Brain microvascular endothelial cell (primary cell): ENCODE results near the gene SLC27A5.

ENCODE experiments used
- DNase-seq: peaks from one replicate; pipeline ENCODE4 v3.0.0-alpha.2; 2020
- H3K27ac ChIP-seq: fragments of 250-450 bp; sonication (Bioruptor Pico); 2 replicates; pipeline ENCODE4 v1.5.1; 2020; ENCODE audit warnings: mild to moderate bottlenecking, moderate library complexity
- H3K27me3 ChIP-seq: fragments of 250-450 bp; sonication (Bioruptor Pico); replicated peaks from 2 replicates; pipeline ENCODE4 v1.5.1; 2020; ENCODE audit warnings: mild to moderate bottlenecking
- H3K36me3 ChIP-seq: fragments of 250-450 bp; sonication (Bioruptor Pico); replicated peaks from 2 replicates; pipeline ENCODE4 v1.5.1; 2020; ENCODE audit warnings: mild to moderate bottlenecking
- H3K4me3 ChIP-seq: 2 replicates; pipeline ENCODE4 v1.5.1; 2011; ENCODE audit warnings: low read depth, mild to moderate bottlenecking, control low read depth, low read length, moderate library complexity
- in situ Hi-C: cut with HindIII; loops from 2 replicates; pipeline ENCODE4 v1.10.0; 2017; ENCODE audit warnings: low sequenced_read_pairs, low pct_ligation_motif_present
- TF ChIP-seq, protein P1 (sequence below): IDR thresholded peaks from 2 replicates; pipeline ENCODE4 v1.5.1; 2011; ENCODE audit warnings: low read depth, mild to moderate bottlenecking, moderate library complexity, low read length, control low read depth, inconsistent platforms; ENCODE audit errors: missing control alignments

The SLC27A5 gene

DNA sequence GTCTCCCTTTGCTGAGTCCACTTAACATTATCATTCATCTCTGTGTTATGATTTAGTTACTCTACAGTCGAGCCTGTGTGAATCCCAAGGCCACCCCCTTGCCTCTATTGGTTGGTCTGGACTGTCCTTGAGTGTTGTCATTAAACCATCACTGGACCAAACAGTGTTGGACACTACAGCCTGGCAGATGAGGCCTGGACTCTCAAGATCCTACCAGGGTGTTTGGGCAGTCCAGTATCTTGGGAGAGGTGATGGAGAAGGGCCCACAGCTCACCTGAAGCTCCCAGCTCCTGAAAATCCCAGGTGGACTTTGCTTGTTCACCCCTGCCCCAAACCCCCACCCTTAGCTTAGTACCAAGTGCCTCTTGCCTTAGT, 39.3 kb upstream of the SLC27A5 start:
- Histone ChIP-seq H3K27ac (no peak overlapping the region), H3K36me3 (peaks cover 64% of the 10 kb centered on the region), H3K27me3 (no peaks in the 10 kb centered on the region), H3K4me3 (no peak overlapping the region)
- in situ Hi-C loops: no loop called here
- DNase-seq: no peak
- TF ChIP-seq, protein P1, sequence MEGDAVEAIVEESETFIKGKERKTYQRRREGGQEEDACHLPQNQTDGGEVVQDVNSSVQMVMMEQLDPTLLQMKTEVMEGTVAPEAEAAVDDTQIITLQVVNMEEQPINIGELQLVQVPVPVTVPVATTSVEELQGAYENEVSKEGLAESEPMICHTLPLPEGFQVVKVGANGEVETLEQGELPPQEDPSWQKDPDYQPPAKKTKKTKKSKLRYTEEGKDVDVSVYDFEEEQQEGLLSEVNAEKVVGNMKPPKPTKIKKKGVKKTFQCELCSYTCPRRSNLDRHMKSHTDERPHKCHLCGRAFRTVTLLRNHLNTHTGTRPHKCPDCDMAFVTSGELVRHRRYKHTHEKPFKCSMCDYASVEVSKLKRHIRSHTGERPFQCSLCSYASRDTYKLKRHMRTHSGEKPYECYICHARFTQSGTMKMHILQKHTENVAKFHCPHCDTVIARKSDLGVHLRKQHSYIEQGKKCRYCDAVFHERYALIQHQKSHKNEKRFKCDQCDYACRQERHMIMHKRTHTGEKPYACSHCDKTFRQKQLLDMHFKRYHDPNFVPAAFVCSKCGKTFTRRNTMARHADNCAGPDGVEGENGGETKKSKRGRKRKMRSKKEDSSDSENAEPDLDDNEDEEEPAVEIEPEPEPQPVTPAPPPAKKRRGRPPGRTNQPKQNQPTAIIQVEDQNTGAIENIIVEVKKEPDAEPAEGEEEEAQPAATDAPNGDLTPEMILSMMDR: no peak

DNA sequence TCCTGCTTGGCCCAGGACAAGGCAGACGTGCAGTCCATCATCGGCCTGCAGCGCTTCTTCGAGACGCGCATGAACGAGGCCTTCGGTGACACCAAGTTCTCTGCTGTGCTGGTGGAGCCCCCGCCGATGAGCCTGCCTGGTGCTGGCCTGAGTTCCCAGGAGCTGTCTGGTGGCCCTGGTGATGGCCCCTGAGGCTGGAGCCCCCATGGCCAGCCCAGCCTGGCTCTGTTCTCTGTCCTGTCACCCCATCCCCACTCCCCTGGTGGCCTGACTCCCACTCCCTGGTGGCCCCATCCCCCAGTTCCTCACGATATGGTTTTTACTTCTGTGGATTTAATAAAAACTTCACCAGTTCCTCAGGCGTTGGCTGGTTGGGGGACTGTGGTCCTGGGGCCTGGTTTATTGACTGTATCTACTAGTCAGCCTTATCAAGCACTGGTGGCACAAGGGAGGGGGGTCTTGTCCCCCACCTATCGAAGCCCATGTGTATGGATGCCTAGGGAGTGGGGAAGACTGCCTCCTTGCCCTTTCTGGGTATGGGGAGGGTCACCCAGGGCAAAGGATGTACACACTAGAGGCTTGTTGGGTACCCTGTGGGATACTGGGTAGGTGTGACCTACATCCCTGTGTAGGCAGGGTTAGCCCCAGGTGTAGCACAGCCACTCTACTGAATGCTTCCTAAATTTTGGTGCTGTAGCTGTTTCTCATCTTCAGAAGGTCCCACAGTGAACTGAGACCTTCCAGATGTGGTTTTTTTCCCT, 38.8 kb upstream of the SLC27A5 start:
- DNase-seq: no peak
- in situ Hi-C loops: no loop called here
- H3K27ac ChIP-seq: no peak overlapping the region
- H3K27me3 ChIP-seq: no peaks in the 10 kb centered on the region
- TF ChIP-seq, protein P1: no peak
- H3K36me3 ChIP-seq: peaks cover 61% of the 10 kb centered on the region
- H3K4me3 ChIP-seq: no peak overlapping the region

DNA sequence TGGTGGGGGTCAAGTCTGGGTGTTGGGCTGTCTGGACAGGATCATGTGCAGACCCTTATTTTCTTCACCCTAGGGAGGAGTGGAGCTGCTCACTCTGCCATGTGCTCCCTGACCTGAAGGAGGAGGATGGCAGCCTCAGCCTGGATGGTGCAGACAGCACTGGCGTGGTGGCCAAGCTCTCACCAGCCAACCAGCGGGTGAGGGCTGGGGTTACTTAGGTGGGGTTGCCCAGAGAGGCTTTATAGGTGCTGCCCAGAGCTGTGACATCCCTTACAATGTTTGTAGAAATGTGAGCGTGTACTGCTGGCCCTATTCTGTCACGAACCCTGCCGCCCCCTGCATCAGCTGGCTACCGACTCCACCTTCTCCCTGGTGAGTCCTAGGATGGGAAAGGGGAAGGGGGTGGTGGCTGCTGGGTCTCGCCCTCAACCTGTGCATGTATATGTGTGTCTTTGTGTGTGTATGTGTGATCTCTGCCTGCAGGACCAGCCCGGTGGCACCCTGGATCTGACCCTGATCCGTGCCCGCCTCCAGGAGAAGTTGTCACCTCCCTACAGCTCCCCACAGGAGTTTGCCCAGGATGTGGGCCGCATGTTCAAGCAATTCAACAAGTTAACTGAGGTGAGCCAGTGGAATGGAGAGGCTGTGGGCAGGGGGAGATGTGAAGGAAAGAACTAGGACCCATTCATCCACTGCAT, 38.0 kb upstream of the SLC27A5 start:
- peaks cover 58% of the 10 kb centered on the region for H3K36me3 ChIP-seq
- TF ChIP-seq, protein P1: no peak
- H3K4me3 ChIP-seq: no peak overlapping the region
- no peak overlapping the region for H3K27ac ChIP-seq
- H3K27me3 ChIP-seq: no peaks in the 10 kb centered on the region
- in situ Hi-C loops: no loop called here
- no peak for DNase-seq

DNA sequence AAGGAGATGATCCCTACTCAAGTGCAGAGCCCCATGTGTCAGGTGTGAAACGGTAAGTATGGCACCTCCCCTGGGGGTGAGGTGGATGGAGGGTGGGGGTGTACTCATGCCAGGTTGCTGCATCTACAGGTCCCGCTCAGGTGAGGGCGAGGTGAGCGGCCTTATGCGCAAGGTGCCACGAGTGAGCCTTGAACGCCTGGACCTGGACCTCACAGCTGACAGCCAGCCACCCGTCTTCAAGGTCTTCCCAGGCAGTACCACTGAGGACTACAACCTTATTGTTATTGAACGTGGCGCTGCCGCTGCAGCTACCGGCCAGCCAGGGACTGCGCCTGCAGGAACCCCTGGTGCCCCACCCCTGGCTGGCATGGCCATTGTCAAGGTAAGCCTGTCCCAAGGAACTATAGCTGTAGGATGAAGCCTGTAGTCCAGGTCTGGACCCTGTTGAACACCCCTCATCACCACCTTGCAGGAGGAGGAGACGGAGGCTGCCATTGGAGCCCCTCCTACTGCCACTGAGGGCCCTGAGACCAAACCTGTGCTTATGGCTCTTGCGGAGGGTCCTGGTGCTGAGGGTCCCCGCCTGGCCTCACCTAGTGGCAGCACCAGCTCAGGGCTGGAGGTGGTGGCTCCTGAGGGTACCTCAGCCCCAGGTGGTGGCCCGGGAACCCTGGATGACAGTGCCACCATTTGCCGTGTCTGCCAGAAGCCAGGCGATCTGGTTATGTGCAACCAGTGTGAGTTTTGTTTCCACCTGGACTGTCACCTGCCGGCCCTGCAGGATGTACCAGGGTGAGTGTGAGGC, 37.3 kb upstream of the SLC27A5 start:
- TF ChIP-seq, protein P1: no peak
- in situ Hi-C loops: no loop called here
- Histone ChIP-seq H3K36me3 (peaks cover 58% of the 10 kb centered on the region), H3K27ac (no peak overlapping the region), H3K4me3 (no peak overlapping the region), H3K27me3 (no peaks in the 10 kb centered on the region)
- DNase-seq: no peak

DNA sequence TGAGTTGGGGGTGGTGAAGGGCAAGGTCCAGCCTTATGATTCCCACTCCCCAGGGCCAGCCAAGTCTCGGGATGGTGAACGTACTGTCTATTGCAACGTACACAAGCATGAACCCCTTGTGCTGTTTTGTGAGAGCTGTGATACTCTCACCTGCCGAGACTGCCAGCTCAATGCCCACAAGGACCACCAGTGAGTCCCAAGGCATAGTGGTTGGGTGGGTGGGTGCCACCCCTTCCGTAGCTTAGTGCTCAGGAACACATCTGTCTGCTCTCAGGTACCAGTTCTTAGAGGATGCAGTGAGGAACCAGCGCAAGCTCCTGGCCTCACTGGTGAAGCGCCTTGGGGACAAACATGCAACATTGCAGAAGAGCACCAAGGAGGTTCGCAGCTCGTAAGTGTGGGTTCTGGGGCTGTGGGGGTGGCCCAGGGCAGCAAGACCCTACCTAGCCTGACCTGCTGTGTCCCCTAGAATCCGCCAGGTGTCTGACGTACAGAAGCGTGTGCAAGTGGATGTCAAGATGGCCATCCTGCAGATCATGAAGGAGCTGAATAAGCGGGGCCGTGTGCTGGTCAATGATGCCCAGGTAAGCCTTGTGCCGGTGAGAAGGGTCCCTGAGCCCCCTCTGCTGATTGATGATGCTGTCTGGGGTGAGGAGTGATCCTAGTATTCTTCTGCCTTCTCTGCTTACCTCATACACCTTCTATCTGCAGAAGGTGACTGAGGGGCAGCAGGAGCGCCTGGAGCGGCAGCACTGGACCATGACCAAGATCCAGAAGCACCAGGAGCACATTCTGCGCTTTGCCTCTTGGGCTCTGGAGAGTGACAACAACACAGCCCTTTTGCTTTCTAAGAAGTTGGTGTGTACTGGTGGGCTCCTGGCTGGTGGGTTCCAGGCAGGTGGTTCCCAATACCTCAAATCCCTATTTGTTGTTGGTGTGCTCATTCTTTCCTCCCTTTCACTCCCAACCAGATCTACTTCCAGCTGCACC, 35.8 kb upstream of the SLC27A5 start:
- TF ChIP-seq, protein P1: no peak
- H3K27me3 ChIP-seq: no peaks in the 10 kb centered on the region
- H3K36me3 ChIP-seq: peaks cover 54% of the 10 kb centered on the region
- in situ Hi-C loops: no loop called here
- H3K27ac ChIP-seq: no peak overlapping the region
- no peak for DNase-seq
- peak overlapping the region; percentile 5 for H3K4me3 ChIP-seq
